HG03565 (cell line): ENCODE results near the gene MEGF9.
"Not testable (repeated sequence)": the region's sequence is repeated elsewhere in the genome, so short reads cannot be mapped to it uniquely, and the experiment has no call there.

ENCODE experiments used
- ATAC-seq: cut with Tn5 transposase; IDR thresholded peaks from one replicate; pipeline ENCODE4 v1.9.1; 2021; ENCODE audit warnings: mild to moderate bottlenecking, moderate library complexity; ENCODE audit not compliant: unreplicated experiment

MEGF9 gene

DNA sequence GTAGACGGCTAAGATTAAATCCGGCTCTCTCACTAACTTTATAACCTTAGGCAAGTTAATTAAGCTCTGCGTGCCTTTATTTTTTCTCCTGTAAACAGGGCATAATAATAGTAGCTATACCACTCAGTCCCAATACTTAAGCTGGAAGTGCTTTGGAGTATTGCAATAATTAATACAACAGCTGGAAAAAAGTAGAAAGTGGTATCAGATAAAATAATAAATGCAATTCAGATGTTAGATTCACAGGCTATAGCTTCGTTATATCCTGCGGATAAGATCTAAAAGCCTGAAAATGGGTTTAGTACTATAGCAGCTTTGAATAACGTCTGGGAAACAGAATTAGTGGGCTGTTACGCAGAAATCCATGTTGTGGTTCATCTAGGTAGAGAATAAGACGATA lies 51.8 kb downstream of the MEGF9 start:
- no peak for ATAC-seq

- no peak for ATAC-seq
These were observed 54.6 kb downstream of the MEGF9 start for GRCh38 chr9:120659676-120660075.

DNA sequence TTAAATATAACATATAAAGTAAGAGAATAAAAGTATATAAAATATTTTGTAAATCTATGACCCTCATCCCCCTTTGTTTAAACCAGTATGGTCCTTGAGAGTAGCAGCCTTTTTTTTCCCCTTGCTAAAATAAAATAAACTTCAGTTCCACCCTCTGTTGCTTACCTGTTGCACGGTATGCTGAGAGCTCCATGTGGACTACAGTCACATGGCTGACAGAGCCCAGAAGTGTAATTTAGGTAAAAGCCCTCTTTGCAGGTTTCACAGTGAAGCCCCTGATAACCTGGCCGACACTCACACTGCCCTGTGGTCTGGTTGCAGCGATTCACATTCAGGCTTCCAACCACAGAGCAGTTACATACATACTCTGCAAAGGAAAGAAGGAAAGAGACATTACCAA lies 55.1 kb downstream of the MEGF9 start:
- ATAC-seq: no peak

DNA sequence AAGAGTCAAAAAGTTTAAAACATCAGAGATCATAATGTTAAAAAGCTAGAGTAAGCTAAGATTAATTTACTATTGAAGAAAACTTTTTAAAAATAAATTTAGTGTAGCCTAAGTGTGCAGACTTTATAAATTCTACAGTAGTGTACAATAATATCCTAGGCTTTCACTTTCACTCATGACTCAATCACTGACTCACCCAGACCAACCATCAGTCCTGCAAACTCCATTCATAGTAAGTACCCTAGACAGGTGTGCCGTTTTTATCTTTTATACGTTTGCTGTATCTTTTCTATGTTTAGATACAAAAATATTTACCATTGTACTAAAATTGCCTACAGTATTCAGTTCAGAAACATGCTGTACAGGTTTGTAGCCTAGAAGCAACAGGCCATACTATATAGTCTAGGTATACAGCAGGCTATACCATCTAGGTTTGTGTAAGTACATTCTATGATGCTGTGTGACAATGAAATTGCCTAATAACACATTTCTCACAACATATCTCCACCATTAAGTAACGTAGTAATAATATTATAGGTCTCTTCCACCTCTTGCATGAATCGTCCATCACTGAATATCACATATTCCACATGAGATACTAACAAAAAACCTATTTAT lies 59.2 kb downstream of the MEGF9 start:
- ATAC-seq: peak; percentile 70

DNA sequence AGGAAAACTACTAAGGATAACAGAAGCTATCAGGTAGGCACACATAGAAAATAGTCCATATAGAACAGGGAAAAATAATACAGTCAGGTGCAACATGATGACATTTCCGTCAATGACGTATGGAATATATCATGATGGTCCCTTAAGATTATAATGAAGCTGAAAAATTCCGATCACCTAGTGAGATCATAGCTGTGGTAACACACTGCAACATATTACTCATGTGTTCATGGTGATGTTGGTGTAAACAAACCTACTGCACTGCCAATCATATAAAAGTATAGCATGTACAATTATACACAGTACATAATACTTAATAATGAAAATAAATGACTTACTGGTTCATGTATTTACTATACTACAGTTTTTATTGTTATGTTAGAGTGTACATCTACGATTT lies 60.0 kb downstream of the MEGF9 start:
- no peak for ATAC-seq

DNA sequence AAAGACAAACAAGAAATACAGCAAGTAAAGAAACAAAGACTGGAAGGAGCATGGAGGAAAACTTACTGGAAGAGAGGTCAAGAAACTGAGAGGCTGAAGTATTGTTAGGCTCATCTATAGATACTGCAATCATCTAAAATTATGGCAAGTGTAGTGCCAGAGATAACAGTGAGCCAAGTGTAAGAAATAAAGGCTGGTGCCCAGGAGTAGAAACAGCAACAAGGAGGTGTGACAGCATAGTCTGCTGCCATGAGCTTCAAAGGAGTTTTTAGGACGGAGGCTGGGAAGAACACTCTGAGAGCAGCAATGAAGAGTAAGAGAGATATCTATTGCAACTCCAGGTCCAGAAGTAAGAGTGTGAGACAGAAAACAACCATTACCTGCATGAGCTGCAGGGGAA lies 60.5 kb downstream of the MEGF9 start:
- no peak for ATAC-seq

DNA sequence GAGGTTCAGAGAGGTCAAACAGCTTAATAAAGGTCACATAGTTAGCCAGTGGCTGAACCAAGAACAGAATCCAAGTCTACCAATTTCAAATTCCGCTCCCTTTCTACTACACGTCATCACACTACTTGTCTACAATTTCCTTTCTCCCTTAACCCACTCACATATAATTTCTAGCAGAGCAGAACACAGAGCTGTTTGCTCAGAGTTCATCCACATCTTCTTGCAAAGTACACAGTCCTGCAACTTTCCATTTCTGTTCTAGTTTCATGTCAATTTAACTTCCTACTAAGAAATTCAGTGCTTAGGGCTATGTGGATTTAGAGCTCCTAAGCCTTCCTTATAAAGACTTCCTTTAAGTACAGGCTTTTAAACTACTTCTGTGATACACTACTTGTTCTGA lies 61.3 kb downstream of the MEGF9 start:
- ATAC-seq: no peak

GRCh38 chr9:120650352-120650751 lies 63.9 kb downstream of the MEGF9 start:
- no peak for ATAC-seq

DNA sequence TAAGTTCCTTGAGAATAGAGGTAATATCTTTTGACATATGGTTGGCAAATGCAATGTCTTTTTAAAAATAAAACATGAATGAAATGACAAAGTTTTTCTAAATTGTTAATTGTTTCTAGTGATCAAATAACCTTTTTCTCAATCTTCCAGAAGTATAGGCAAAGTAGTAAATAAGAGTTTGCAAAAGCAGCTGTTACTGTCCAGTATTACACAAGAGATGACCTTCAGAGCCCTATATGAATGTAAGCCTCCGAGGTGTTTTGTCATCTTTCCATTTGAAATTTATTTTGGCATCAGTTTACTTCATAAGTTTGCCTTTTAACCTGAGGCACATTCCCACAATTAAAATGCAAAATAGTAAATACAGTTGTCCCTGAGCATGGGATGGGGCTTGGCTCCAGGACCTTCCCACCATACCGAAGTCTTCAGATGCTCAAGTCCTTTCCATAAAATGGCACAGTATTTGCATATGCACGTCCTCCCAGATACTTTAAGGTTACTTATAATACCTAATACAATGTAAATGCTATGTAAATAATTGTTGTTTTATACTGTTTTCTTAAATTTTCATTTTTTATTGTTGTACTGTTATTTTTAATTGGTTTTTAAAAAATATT lies 65.6 kb downstream of the MEGF9 start:
- no peak for ATAC-seq

GRCh38 chr9:120646948-120647347 lies 67.3 kb downstream of the MEGF9 start:
- no peak for ATAC-seq

GRCh38 chr9:120645760-120646159 lies 68.5 kb downstream of the MEGF9 start:
- no peak for ATAC-seq

- no peak for ATAC-seq
These were observed 71.2 kb downstream of the MEGF9 start for GRCh38 chr9:120643061-120643460.

GRCh38 chr9:120642129-120642770 lies 72.0 kb downstream of the MEGF9 start:
- ATAC-seq: no peak

DNA sequence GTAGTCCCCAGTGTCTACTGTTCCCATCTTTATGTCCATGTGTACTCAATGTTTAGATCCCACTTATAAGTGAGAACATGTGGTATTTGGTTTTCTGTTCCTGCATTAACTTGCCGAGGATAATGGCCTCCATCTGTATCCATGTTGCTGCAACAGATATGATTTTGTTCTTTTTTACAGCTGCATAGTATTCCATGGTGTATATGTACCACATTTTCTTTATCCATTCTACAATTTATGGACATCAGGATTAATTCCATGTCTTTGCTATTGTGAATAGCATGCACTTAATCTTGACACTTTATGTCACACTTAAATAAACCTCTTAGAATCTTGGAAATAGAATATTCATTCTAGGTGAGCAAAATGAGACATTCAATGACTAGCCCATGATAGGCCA lies 73.4 kb downstream of the MEGF9 start:
- ATAC-seq: not testable (repeated sequence)

DNA sequence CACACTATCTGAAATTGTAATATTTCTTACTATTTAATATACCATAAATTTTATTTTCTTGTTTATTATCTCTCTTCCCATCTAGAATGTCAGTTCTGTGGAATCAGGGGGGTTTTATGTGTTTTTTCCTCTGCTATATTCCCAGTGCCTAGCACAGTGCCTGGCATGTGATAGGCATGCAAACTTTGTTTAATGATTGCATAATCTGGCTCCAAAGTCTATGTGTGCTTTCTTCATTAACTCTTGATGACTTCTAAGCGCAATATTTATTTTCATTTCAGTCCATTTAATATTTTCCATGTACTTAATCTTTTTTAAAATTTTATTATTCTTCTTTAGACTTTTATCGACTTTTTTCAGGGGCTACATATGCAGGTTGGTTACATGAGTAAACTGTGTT lies 73.9 kb downstream of the MEGF9 start:
- no peak for ATAC-seq

DNA sequence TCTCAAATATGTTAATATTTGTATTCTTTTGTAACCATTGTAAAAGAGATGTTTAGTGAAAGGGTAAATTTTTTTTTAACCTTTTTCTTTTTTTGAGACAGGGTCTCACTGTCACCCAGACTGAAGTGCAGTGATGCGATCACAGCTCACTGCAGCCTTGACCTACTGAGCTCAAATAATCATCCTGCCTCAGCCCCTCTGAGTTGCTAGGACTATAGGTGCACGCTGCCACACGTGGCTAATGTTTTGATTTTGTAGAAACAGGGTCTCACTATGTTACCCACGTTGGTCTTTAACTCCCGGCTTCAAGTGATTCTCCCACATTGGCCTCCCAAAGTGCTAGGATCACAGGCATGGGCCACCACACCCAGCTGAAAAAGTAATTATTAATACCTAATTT lies 76.4 kb downstream of the MEGF9 start:
- ATAC-seq: no peak

GRCh38 chr9:120636194-120636957 lies 77.9 kb downstream of the MEGF9 start:
- ATAC-seq: no peak

DNA sequence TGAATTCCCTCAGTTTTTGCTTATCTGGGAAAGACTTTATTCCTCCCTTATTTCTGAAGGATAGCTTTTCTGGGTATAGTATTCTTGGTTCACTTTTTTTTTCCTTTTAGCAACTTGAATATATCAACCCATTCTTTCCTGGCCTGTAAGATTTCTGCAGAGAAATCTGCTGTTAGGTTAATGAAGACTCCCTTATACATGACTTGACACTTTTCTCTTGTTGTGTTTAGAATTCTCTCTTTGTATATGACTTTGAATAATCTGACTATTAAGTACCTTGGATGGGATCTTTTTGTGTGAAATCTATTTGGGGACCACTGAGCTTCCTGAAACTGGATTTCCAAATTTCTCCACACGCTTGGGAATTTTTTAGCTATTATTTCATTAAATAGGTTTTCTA lies 79.3 kb downstream of the MEGF9 start:
- no peak for ATAC-seq

DNA sequence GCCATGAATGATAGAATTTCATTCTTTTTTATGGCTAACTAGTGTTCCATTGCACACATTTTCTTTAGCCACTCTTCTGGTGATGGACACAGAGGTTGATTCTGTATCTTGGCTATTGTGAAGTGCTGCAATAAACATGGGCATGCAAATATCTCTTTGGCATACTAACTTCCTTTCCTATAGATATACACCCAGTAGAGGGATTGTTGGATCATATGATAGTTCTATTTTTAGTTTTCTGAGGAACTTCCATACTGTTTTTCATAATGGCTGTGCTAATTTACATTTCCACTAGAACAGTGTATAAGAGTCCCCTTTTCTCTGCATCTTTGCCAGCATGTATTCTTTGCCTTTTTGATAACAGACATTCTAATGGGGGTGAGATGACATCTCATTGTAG lies 83.9 kb downstream of the MEGF9 start:
- ATAC-seq: no peak

- not testable (repeated sequence) for ATAC-seq
These were observed 85.3 kb downstream of the MEGF9 start for GRCh38 chr9:120628925-120629497.

- no peak for ATAC-seq
These were observed 85.9 kb downstream of the MEGF9 start for GRCh38 chr9:120628207-120628924.
